HepG2 (cell line): ENCODE data around the gene LAMP1. TPM values are rescaled to one million over a fixed set of nuclear protein-coding genes. Genes with fewer than 3 reads are reported as not detected.
A peak's percentile ranks its signal among the peaks of the same experiment; 100 is the strongest.

Source experiments
- ATAC-seq: fragments of 200-7000 bp; cut with Tn5 transposase; 3 replicates; pipeline ENCODE4 v1.9.1; 2020; ENCODE audit warnings: mild to moderate bottlenecking, moderate library complexity
- BruUV-seq: library from RNA; stranded (reverse); fragments of 400-500 nt; replicated peaks from 2 replicates; lab custom pipeline; 2021; lab: Mats Ljungman, UMichigan
- CTCF ChIA-PET: fragments of 300-600 bp; formaldehyde crosslinking; extraction: SDS; loops from one replicate; lab custom pipeline; 2021; ENCODE audit warnings: low total read pairs, inconsistent platforms, low intra/inter-chr PET ratio; lab: Yijun Ruan, JAX
- POLR2A ChIA-PET: fragments of 350-600 bp; sonication (Branson Sonifier 250); formaldehyde crosslinking; loops from one replicate; lab custom pipeline; 2020; ENCODE audit warnings: antibody characterized with exemption, inconsistent platforms; lab: Yijun Ruan, JAX
- DNase-seq: peaks from one replicate; pipeline ENCODE4 v3.0.0-alpha.2; 2015; ENCODE audit warnings: low spot score
- FAIRE-seq: peaks from 3 replicates; lab custom pipeline; 2011; peaks lifted over from hg19 to GRCh38; lab: Jason Lieb, UNC
- H2AFZ ChIP-seq: one replicate; pipeline ENCODE4 v1.6.1; 2011; ENCODE audit warnings: low read length, inconsistent platforms
- H3K27ac ChIP-seq: fragments of 300-600 bp; 3 replicates; pipeline ENCODE4 v1.8.0; 2011; ENCODE audit warnings: mixed run types, mild to moderate bottlenecking, mixed read lengths, low read length, inconsistent platforms; ENCODE audit not compliant: insufficient read depth; ENCODE audit errors: extremely low read length
- H3K27me3 ChIP-seq, 2 experiments: fragments of 200-600 bp in 1 of 2; 2 replicates in 1 of 2; 3 replicates in 1 of 2; pipeline versions ENCODE4 v1.6.0 to v1.8.0; 2011; ENCODE audit warnings: low read length in 2 of 2, mild to moderate bottlenecking in 2 of 2, moderate library complexity in 2 of 2, inconsistent platforms in 1 of 2; ENCODE audit not compliant: insufficient read depth in 2 of 2, control insufficient read depth in 1 of 2
- H3K36me3 ChIP-seq, 2 experiments: fragments of 200-600 bp in 1 of 2; replicated peaks in 1 of 2; 2 replicates in 1 of 2; 3 replicates in 1 of 2; pipeline versions ENCODE4 v1.5.1 to v1.8.0; 2011; ENCODE audit warnings: low read length in 2 of 2, inconsistent platforms in 1 of 2; ENCODE audit not compliant: insufficient read depth in 2 of 2, control insufficient read depth in 1 of 2
- H3K4me1 ChIP-seq: 2 replicates; pipeline ENCODE4 v1.5.1; 2012; ENCODE audit warnings: low read length, inconsistent platforms; ENCODE audit not compliant: insufficient read depth
- H3K4me2 ChIP-seq: 2 replicates; pipeline ENCODE4 v1.6.0; 2011; ENCODE audit warnings: low read depth, low read length, inconsistent platforms
- H3K4me3 ChIP-seq, 3 experiments: fragments of 200-600 bp in 1 of 3; sonication (generic), shearing (Covaris generic) in 1 of 3; replicated peaks in 1 of 3; 2 replicates each; pipeline ENCODE4 v1.5.1; 2011 to 2016; ENCODE audit warnings: low read length in 3 of 3, inconsistent platforms in 2 of 3, low read depth in 2 of 3, mild to moderate bottlenecking in 2 of 3, control low read depth in 1 of 3, mixed read lengths in 1 of 3; ENCODE audit not compliant: insufficient read depth in 1 of 3
- H3K79me2 ChIP-seq: one replicate; pipeline ENCODE4 v1.6.1; 2011; ENCODE audit warnings: low read length, inconsistent platforms; ENCODE audit not compliant: insufficient read depth
- H3K9ac ChIP-seq: 2 replicates; pipeline ENCODE4 v1.6.0; 2011; ENCODE audit warnings: mild to moderate bottlenecking, low read depth, low read length, inconsistent platforms; ENCODE audit not compliant: insufficient read depth
- H3K9me3 ChIP-seq: 2 replicates; pipeline ENCODE4 v1.5.1; 2012; ENCODE audit warnings: mild to moderate bottlenecking, low read length
- H4K20me1 ChIP-seq: 2 replicates; pipeline ENCODE4 v1.6.0; 2011; ENCODE audit warnings: inconsistent platforms, mild to moderate bottlenecking, low read length, moderate library complexity; ENCODE audit not compliant: insufficient read depth
- AGO2 ChIP-seq: fragments of 200-400 bp; formaldehyde crosslinking; optimal IDR thresholded peaks from 2 replicates; pipeline ENCODE3; 2017; ENCODE audit warnings: mild to moderate bottlenecking, low read depth, low read length, moderate library complexity
- HOXA5 ChIP-seq: sonication (generic); formaldehyde crosslinking; IDR thresholded peaks from 2 replicates; pipeline ENCODE4 v1.4.0; 2020; ENCODE audit warnings: missing genetic modification reagents
- NFIC ChIP-seq: IDR thresholded peaks from 2 replicates; pipeline ENCODE4 v1.6.1; 2012; ENCODE audit warnings: mild to moderate bottlenecking, low read length, inconsistent platforms
- PLSCR1 ChIP-seq: sonication (generic); formaldehyde crosslinking; IDR thresholded peaks from 2 replicates; pipeline ENCODE4 v1.5.0; 2020; ENCODE audit warnings: missing genetic modification reagents, mild to moderate bottlenecking, borderline replicate concordance
- POLR2AphosphoS2 ChIP-seq: IDR thresholded peaks from 2 replicates; pipeline ENCODE4 v1.6.1; 2011; ENCODE audit warnings: low read depth, low read length, improper control_type of control experiment
- PPARG ChIP-seq: conservative IDR thresholded peaks from 2 replicates; pipeline ENCODE4 v1.6.1; 2016; ENCODE audit warnings: missing biosample characterization, missing genetic modification reagents
- RBM22 ChIP-seq: fragments of 200-400 bp; formaldehyde crosslinking; optimal IDR thresholded peaks from 2 replicates; pipeline ENCODE3; 2017; ENCODE audit warnings: mild to moderate bottlenecking, low read length, moderate library complexity
- YEATS2 ChIP-seq: sonication (generic); formaldehyde crosslinking; IDR thresholded peaks from 2 replicates; pipeline ENCODE4 v1.4.0; 2020; ENCODE audit warnings: missing genetic modification reagents, borderline replicate concordance
- ZNF205 ChIP-seq: IDR thresholded peaks from 2 replicates; pipeline ENCODE4 v1.6.1; 2018; ENCODE audit warnings: missing biosample characterization, missing genetic modification reagents
- ZNF326 ChIP-seq: sonication (generic); formaldehyde crosslinking; IDR thresholded peaks from 2 replicates; pipeline ENCODE4 v1.4.0; 2020; ENCODE audit warnings: missing genetic modification reagents, borderline replicate concordance
- ZNF414 ChIP-seq: sonication (generic); formaldehyde crosslinking; IDR thresholded peaks from 2 replicates; pipeline ENCODE4 v1.5.0; 2020; ENCODE audit warnings: missing genetic modification reagents
- ZNF432 ChIP-seq: sonication (generic); formaldehyde crosslinking; IDR thresholded peaks from 2 replicates; pipeline ENCODE4 v1.5.0; 2020; ENCODE audit warnings: missing genetic modification reagents, mild to moderate bottlenecking, borderline replicate concordance
- ZNF597 ChIP-seq: sonication (generic); formaldehyde crosslinking; IDR thresholded peaks from 2 replicates; pipeline ENCODE4 v1.5.0; 2020; ENCODE audit warnings: missing genetic modification reagents
- WGBS: methylation state at CpG from one replicate; pipeline ENCODE4 v1.1.6; 2017; ENCODE audit warnings: low lambda C conversion rate; 5-methylcytosine and 5-hydroxymethylcytosine counted together
- in situ Hi-C: cut with HindIII; loops from 2 replicates; pipeline ENCODE4 v1.10.0; 2017; ENCODE audit warnings: low pct_unique_long_range_greater_than_20kb; ENCODE audit not compliant: extremely low pct_ligation_motif_present
- intact Hi-C: fragments of 100-400 bp; cut with micrococcal nuclease; formaldehyde crosslinking; loops from one replicate; pipeline ENCODE4 v1.10.0; 2022; ENCODE audit not compliant: unreplicated experiment
- polyA plus RNA-seq, 8 experiments: library from polyadenylated mRNA; depleted of rRNA in 3 of 8; stranded (reverse) in 7 of 8; unstranded in 1 of 8; fragments of >200 nt; fragmentation: Illumina TruSeq in 4 of 8; extraction: Trizol in 4 of 8; gene quantifications; 2 replicates each; pipeline versions ENCODE4 v1.2.1 to v1.2.3, GENCODE V29; 2011 to 2016; ENCODE audit warnings: low read depth in 4 of 8, missing spikeins in 1 of 8, mixed read lengths in 1 of 8; ENCODE audit not compliant: insufficient read depth in 1 of 8
- total RNA-seq, 5 experiments: library from RNA; depleted of rRNA; stranded (reverse); fragments of >200 nt; fragmentation: Illumina TruSeq; extraction: Trizol; gene quantifications; 2 replicates each; pipeline ENCODE4 v1.2.3, GENCODE V29; 2016; ENCODE audit warnings: low read depth in 1 of 5

LAMP1 gene
- total and polyA plus RNA-seq, 2 of the 13 experiments (the other 11 are each of a cell fraction or from before 2014, with no cell fraction given) = 103 to 112 TPM

- POLR2A ChIA-PET = no interaction called here
Measured at GRCh38 chr13:113318956-113319355, 21.9 kb downstream of the LAMP1 start.

GRCh38 chr13:113319371-113319770, 22.3 kb downstream of the LAMP1 start:
- CTCF ChIA-PET = no interaction called here
- in situ Hi-C loops = no loop called here
- ATAC-seq (peak; percentile 5), FAIRE-seq (no peak), DNase-seq (no peak)
- peaks cover 4% of the 10 kb centered on the region; the same call in 1 of the 2 replicates for H4K20me1 ChIP-seq
- no peak overlapping the region for H2AFZ ChIP-seq
- H3K4me1 ChIP-seq = no peaks in the 10 kb centered on the region
- POLR2A ChIA-PET = no interaction called here
- H3K4me3 ChIP-seq = no peak overlapping the region
- H3K4me2 ChIP-seq = no peak overlapping the region
- no CpG with 5 or more reads among the region's 14 CpGs for WGBS
- no peaks in the 10 kb centered on the region for H3K79me2 ChIP-seq
- intact Hi-C loops = no loop called here
- H3K27ac ChIP-seq = no peak overlapping the region
- no peak overlapping the region for H3K9ac ChIP-seq
- peaks cover 24 to 66% of the 10 kb centered on the region in 2 experiments for H3K36me3 ChIP-seq
- BruUV-seq = no TSS peak
- TF ChIP-seq YEATS2 (CRISPR knock-in tag) (no peak), PPARG (CRISPR knock-in tag) (no peak), PLSCR1 (CRISPR knock-in tag) (no peak), RBM22 (peak; percentile 28), NFIC (no peak), ZNF205 (CRISPR knock-in tag) (no peak), ZNF326 (no peak), ZNF432 (CRISPR knock-in tag) (no peak), POLR2AphosphoS2 (0 out of 2 replicates have a peak, but pooled peaks have one; percentile 18), HOXA5 (CRISPR knock-in tag) (no peak), ZNF597 (CRISPR knock-in tag) (no peak)
- TF ChIP-seq, all 625 proteins: peak for 2
- Histone ChIP-seq H3K27me3 (no peaks in the 10 kb centered on the region), H3K9me3 (no peaks in the 10 kb centered on the region)

More at GRCh38 chr13:113318956-113319355, 21.9 kb downstream of the LAMP1 start:
- in situ Hi-C loops (no loop called here), intact Hi-C loops (no loop called here)
- Histone ChIP-seq H3K4me3 (no peak overlapping the region), H3K9ac (no peak overlapping the region), H3K4me1 (no peaks in the 10 kb centered on the region), H2AFZ (no peak overlapping the region), H3K79me2 (no peaks in the 10 kb centered on the region), H4K20me1 (peaks cover 4% of the 10 kb centered on the region; the same call in 1 of the 2 replicates), H3K27me3 (no peaks in the 10 kb centered on the region), H3K4me2 (no peak overlapping the region), H3K36me3 (peaks cover 23 to 65% of the 10 kb centered on the region in 2 experiments), H3K9me3 (no peaks in the 10 kb centered on the region), H3K27ac (no peak overlapping the region)
- ATAC-seq (peak; percentile 7; the same call in 1 of the 3 replicates), DNase-seq (no peak), FAIRE-seq (no peak)
- BruUV-seq = no TSS peak
- CTCF ChIA-PET = no interaction called here
- WGBS = 98% methylated on average over 17 of the region's 18 CpGs
- TF ChIP-seq AGO2 (peak; percentile 76), ZNF414 (no peak)
